H1 (cell line): ENCODE results near the gene PLXDC2. TPM values are rescaled to one million over a fixed set of nuclear protein-coding genes. Genes with fewer than 3 reads are reported as not detected.

ENCODE experiments used
- CTCF ChIA-PET: fragments of 300-600 bp; sonication (Branson Sonifier 250); formaldehyde crosslinking; loops from one replicate; lab custom pipeline; 2021; ENCODE audit not compliant: partially characterized antibody; lab: Charles Lee
- POLR2A ChIA-PET: fragments of 300-600 bp; sonication (Branson Sonifier 250); formaldehyde crosslinking; loops from one replicate; lab custom pipeline; 2021; ENCODE audit warnings: inconsistent platforms; ENCODE audit not compliant: partially characterized antibody; lab: Charles Lee
- DNase-seq, 2 experiments: peaks; one replicate each; pipeline versions ENCODE4 v3.0.0 to v3.0.0-alpha.2; 2010 to 2022; ENCODE audit warnings: low spot score in 2 of 2, low read depth in 1 of 2, mixed read lengths in 1 of 2
- FAIRE-seq: peaks from 2 replicates; lab custom pipeline; 2011; peaks lifted over from hg19 to GRCh38; lab: Jason Lieb, UNC
- H2AFZ ChIP-seq: 2 replicates; pipeline ENCODE4 v1.8.1; 2012; ENCODE audit warnings: low read length, inconsistent platforms
- H2AK5ac ChIP-seq: 2 replicates; pipeline ENCODE4 v1.6.1; 2013; ENCODE audit warnings: low read depth, low read length
- H2BK120ac ChIP-seq: replicated peaks from 2 replicates; pipeline ENCODE3; 2013; ENCODE audit warnings: low read depth, low read length, inconsistent platforms
- H2BK12ac ChIP-seq: 2 replicates; pipeline ENCODE4 v1.6.1; 2013; ENCODE audit warnings: low read depth, low read length
- H2BK15ac ChIP-seq: 2 replicates; pipeline ENCODE4 v1.6.1; 2013; ENCODE audit warnings: low read length
- H2BK20ac ChIP-seq: 2 replicates; pipeline ENCODE4 v1.6.1; 2013; ENCODE audit warnings: low read length
- H2BK5ac ChIP-seq: 2 replicates; pipeline ENCODE4 v1.6.1; 2013; ENCODE audit warnings: low read depth, low read length
- H3K14ac ChIP-seq: 2 replicates; pipeline ENCODE4 v1.6.1; 2013; ENCODE audit warnings: inconsistent platforms; ENCODE audit not compliant: insufficient read length
- H3K18ac ChIP-seq: 2 replicates; pipeline ENCODE4 v1.6.1; 2013; ENCODE audit warnings: low read length; ENCODE audit errors: extremely low read depth
- H3K23ac ChIP-seq: 2 replicates; pipeline ENCODE4 v1.6.1; 2013; ENCODE audit warnings: inconsistent platforms; ENCODE audit not compliant: insufficient read length
- H3K23me2 ChIP-seq: 2 replicates; pipeline ENCODE4 v1.6.1; 2013; ENCODE audit warnings: low read depth, low read length
- H3K27ac ChIP-seq: 2 replicates; pipeline ENCODE4 v1.6.1; 2011; ENCODE audit warnings: low read depth, low read length, inconsistent platforms
- H3K27me3 ChIP-seq, 4 experiments: replicated peaks in 1 of 4; 1 replicate in 1 of 4; 2 replicates in 3 of 4; pipeline versions ENCODE4 v1.6.1 to v1.8.1; 2011 to 2013; ENCODE audit warnings: low read length in 3 of 4, mild to moderate bottlenecking in 3 of 4, inconsistent platforms in 2 of 4, mixed read lengths in 2 of 4, moderate library complexity in 1 of 4; ENCODE audit not compliant: control insufficient read depth in 3 of 4, insufficient read depth in 3 of 4; ENCODE audit errors: extremely low read depth in 1 of 4
- H3K36me3 ChIP-seq, 4 experiments: 2 replicates each; pipeline versions ENCODE4 v1.6.1 to v1.8.1; 2011 to 2013; ENCODE audit warnings: mild to moderate bottlenecking in 4 of 4, low read length in 3 of 4, moderate library complexity in 2 of 4, control low read depth in 1 of 4, inconsistent platforms in 1 of 4; ENCODE audit not compliant: insufficient read depth in 4 of 4, control insufficient read depth in 2 of 4
- H3K4ac ChIP-seq: replicated peaks from 2 replicates; pipeline ENCODE3; 2013; ENCODE audit warnings: low read length, low read depth, mixed read lengths, inconsistent platforms; ENCODE audit not compliant: insufficient read length
- H3K4me1 ChIP-seq, 4 experiments: replicated peaks in 1 of 4; 1 replicate in 1 of 4; 2 replicates in 3 of 4; pipeline versions ENCODE4 v1.6.1 to v1.8.1; 2011 to 2013; ENCODE audit warnings: low read length in 3 of 4, inconsistent platforms in 2 of 4, mixed read lengths in 1 of 4; ENCODE audit not compliant: insufficient read depth in 4 of 4, control insufficient read depth in 3 of 4
- H3K4me2 ChIP-seq, 2 experiments: 2 replicates each; pipeline versions ENCODE4 v1.6.1 to v1.8.1; 2011 to 2013; ENCODE audit warnings: low read depth in 2 of 2, low read length in 2 of 2, control low read depth in 1 of 2, inconsistent platforms in 1 of 2, mild to moderate bottlenecking in 1 of 2; ENCODE audit not compliant: insufficient read depth in 1 of 2
- H3K4me3 ChIP-seq, 4 experiments: fragments of 200-600, 300-600 bp in 1 of 4; sonication (generic), shearing (Covaris generic), sonication (Bioruptor Twin) in 1 of 4; 2 replicates each; pipeline versions ENCODE4 v1.5.1 to v1.8.1; 2011 to 2016; ENCODE audit warnings: low read length in 4 of 4, low read depth in 3 of 4, control low read depth in 2 of 4, inconsistent platforms in 2 of 4, mild to moderate bottlenecking in 2 of 4, mixed read lengths in 1 of 4, moderate library complexity in 1 of 4; ENCODE audit not compliant: insufficient read depth in 2 of 4; ENCODE audit errors: extremely low read depth in 1 of 4
- H3K56ac ChIP-seq: replicated peaks from 2 replicates; pipeline ENCODE3; 2013; ENCODE audit warnings: low read depth, mild to moderate bottlenecking, mixed read lengths, low read length, inconsistent platforms; ENCODE audit not compliant: insufficient read length
- H3K79me1 ChIP-seq: 2 replicates; pipeline ENCODE4 v1.6.1; 2013; ENCODE audit warnings: low read depth, low read length, control low read depth
- H3K79me2 ChIP-seq, 2 experiments: 2 replicates each; pipeline versions ENCODE4 v1.6.1 to v1.8.1; 2012 to 2013; ENCODE audit warnings: low read length in 2 of 2, mild to moderate bottlenecking in 2 of 2, inconsistent platforms in 1 of 2; ENCODE audit not compliant: insufficient read depth in 2 of 2, control insufficient read depth in 1 of 2
- H3K9ac ChIP-seq, 4 experiments: replicated peaks in 1 of 4; 1 replicate in 1 of 4; 2 replicates in 3 of 4; pipeline versions ENCODE4 v1.6.1 to v1.8.1; 2011 to 2013; ENCODE audit warnings: low read depth in 3 of 4, low read length in 3 of 4, control low read depth in 2 of 4, mild to moderate bottlenecking in 2 of 4, moderate library complexity in 2 of 4, inconsistent platforms in 1 of 4; ENCODE audit errors: extremely low read depth in 1 of 4
- H3K9me3 ChIP-seq, 2 experiments: 2 replicates each; pipeline versions ENCODE4 v1.6.1 to v1.8.1; 2012 to 2013; ENCODE audit warnings: mild to moderate bottlenecking in 2 of 2, moderate library complexity in 2 of 2, control low read depth in 1 of 2, inconsistent platforms in 1 of 2, low read depth in 1 of 2, low read length in 1 of 2, mixed read lengths in 1 of 2; ENCODE audit not compliant: insufficient read depth in 2 of 2
- H4K20me1 ChIP-seq, 2 experiments: replicated peaks in 1 of 2; 2 replicates each; pipeline versions ENCODE3 to v1.8.1; 2011 to 2013; ENCODE audit warnings: inconsistent platforms in 2 of 2, low read length in 2 of 2, mild to moderate bottlenecking in 1 of 2; ENCODE audit not compliant: insufficient read depth in 2 of 2, control insufficient read depth in 1 of 2
- H4K5ac ChIP-seq: 2 replicates; pipeline ENCODE4 v1.6.1; 2013; ENCODE audit warnings: low read length, low read depth, mixed read lengths, inconsistent platforms; ENCODE audit not compliant: insufficient read length
- H4K8ac ChIP-seq: 2 replicates; pipeline ENCODE4 v1.8.0; 2013; ENCODE audit warnings: mild to moderate bottlenecking, moderate library complexity, low read length, inconsistent platforms; ENCODE audit not compliant: insufficient read depth; ENCODE audit errors: extremely low read depth
- H4K91ac ChIP-seq: replicated peaks from 2 replicates; pipeline ENCODE3; 2013; ENCODE audit warnings: low read length, mixed read lengths, inconsistent platforms; ENCODE audit not compliant: insufficient read length
- ASH2L ChIP-seq: fragments of 200-600, 300-600 bp; sonication (generic); IDR thresholded peaks from one replicate; pipeline ENCODE4 v1.7.1; 2017; ENCODE audit warnings: low read length
- BACH1 ChIP-seq: IDR thresholded peaks from 2 replicates; pipeline ENCODE4 v1.6.1; 2012; ENCODE audit warnings: low read length, improper control_type of control experiment
- BRCA1 ChIP-seq: IDR thresholded peaks from 2 replicates; pipeline ENCODE4 v1.6.1; 2012; ENCODE audit warnings: low read depth, low read length, improper control_type of control experiment
- CTBP2 ChIP-seq: IDR thresholded peaks from 2 replicates; pipeline ENCODE4 v1.7.0; 2011; ENCODE audit warnings: borderline replicate concordance, mild to moderate bottlenecking, moderate library complexity, mixed read lengths, low read length; ENCODE audit not compliant: insufficient read depth, insufficient read length
- FOSL1 ChIP-seq: IDR thresholded peaks from 2 replicates; pipeline ENCODE4 v1.6.1; 2011; ENCODE audit warnings: mild to moderate bottlenecking, low read depth, low read length, moderate library complexity; ENCODE audit not compliant: insufficient read depth
- GTF2F1 ChIP-seq: IDR thresholded peaks from 2 replicates; pipeline ENCODE4 v1.6.1; 2012; ENCODE audit warnings: low read depth, low read length, improper control_type of control experiment, borderline replicate concordance
- HDAC2 ChIP-seq, 2 experiments: fragments of 300-600 bp in 1 of 2; sonication (generic) in 1 of 2; IDR thresholded peaks; 2 replicates each; pipeline ENCODE4 v1.6.1; 2011 to 2012; ENCODE audit warnings: low read depth in 2 of 2, low read length in 2 of 2, mild to moderate bottlenecking in 2 of 2, moderate library complexity in 2 of 2, borderline replicate concordance in 1 of 2, inconsistent platforms in 1 of 2
- JUN ChIP-seq: IDR thresholded peaks from 2 replicates; pipeline ENCODE4 v1.6.1; 2011; ENCODE audit warnings: low read depth, mild to moderate bottlenecking, improper control_type of control experiment, low read length
- KDM4A ChIP-seq: IDR thresholded peaks from one replicate; pipeline ENCODE4 v1.7.1; 2012; ENCODE audit warnings: low read depth, mild to moderate bottlenecking, moderate library complexity, low read length, inconsistent platforms; ENCODE audit not compliant: severe bottlenecking
- MAX ChIP-seq: IDR thresholded peaks from 2 replicates; pipeline ENCODE4 v1.6.1; 2012; ENCODE audit warnings: inconsistent platforms
- SP1 ChIP-seq: IDR thresholded peaks from 2 replicates; pipeline ENCODE4 v1.6.1; 2011; ENCODE audit warnings: low read depth, low read length
- SRF ChIP-seq: IDR thresholded peaks from 2 replicates; pipeline ENCODE4 v1.6.1; 2011; ENCODE audit warnings: mild to moderate bottlenecking, low read depth, low read length, moderate library complexity
- SUZ12 ChIP-seq: fragments of 200-600 bp; sonication (generic); IDR thresholded peaks from 2 replicates; pipeline ENCODE4 v1.6.1; 2012; ENCODE audit warnings: mild to moderate bottlenecking, inconsistent platforms, low read length, moderate library complexity, mixed read lengths
- TAF1 ChIP-seq: IDR thresholded peaks from 2 replicates; pipeline ENCODE4 v1.6.1; 2011; ENCODE audit warnings: mild to moderate bottlenecking, low read depth, low read length
- TBP ChIP-seq: IDR thresholded peaks from 2 replicates; pipeline ENCODE4 v1.6.1; 2011; ENCODE audit warnings: low read depth, low read length, improper control_type of control experiment
- TEAD4 ChIP-seq: IDR thresholded peaks from 2 replicates; pipeline ENCODE4 v1.6.1; 2012; ENCODE audit warnings: low read depth, low read length, inconsistent platforms, mixed read lengths
- polyA plus RNA-seq, 7 experiments: library from polyadenylated mRNA; depleted of rRNA in 3 of 7; stranded (reverse) in 5 of 7; unstranded in 2 of 7; fragments of >200 nt in 5 of 7; fragments of 200-250 nt in 2 of 7; gene quantifications; 1 replicate in 5 of 7; 2 replicates in 1 of 7; 4 replicates in 1 of 7; pipeline versions ENCODE4 v1.2.1 to v1.2.3, GENCODE V29; 2011 to 2013; ENCODE audit warnings: missing spikeins in 2 of 7, mixed read lengths in 2 of 7
- total RNA-seq: library from RNA; stranded (reverse); fragmentation: NEBNext Ultra II Directional; extraction: Animal tissue kit (Norgen Biotek cat#: 25700); gene quantifications from 2 replicates; pipeline ENCODE4 v1.2.1, GENCODE V29; 2021

Gene PLXDC2
- total and polyA plus RNA-seq, 2 of the 8 experiments (the other 6 are each of a cell fraction or from before 2014, with no cell fraction given): 23.0 to 40.5 TPM

GRCh38 chr10:20142311-20142710 lies 326.1 kb downstream of the PLXDC2 start:
- Histone ChIP-seq H3K79me1 (no peaks in the 10 kb centered on the region; the same call in 1 of the 2 replicates), H2BK20ac (no peak overlapping the region), H2AK5ac (no peak overlapping the region), H3K9ac (no peak overlapping the region), H3K27me3 (no peaks in the 10 kb centered on the region), H3K23me2 (no peaks in the 10 kb centered on the region), H2BK15ac (no peak overlapping the region), H3K23ac (no peak overlapping the region), H2BK5ac (no peak overlapping the region), H4K5ac (no peak overlapping the region), H4K20me1 (no peaks in the 10 kb centered on the region), H2AFZ (no peak overlapping the region), H3K4ac (no peak overlapping the region), H4K8ac (no peak overlapping the region), H3K18ac (no peak overlapping the region), H3K36me3 (peaks cover 0 to 3% (median 1%) of the 10 kb centered on the region in 4 experiments; a peak in 3 of 8 replicates), H3K9me3 (no peaks in the 10 kb centered on the region), H3K4me3 (no peak overlapping the region), H2BK12ac (no peak overlapping the region), H3K56ac (no peak overlapping the region), H3K79me2 (no peaks in the 10 kb centered on the region; a peak in 1 of 4 replicates), H3K4me2 (no peak overlapping the region), H3K14ac (no peak overlapping the region), H2BK120ac (no peak overlapping the region), H4K91ac (no peak overlapping the region), H3K27ac (no peak overlapping the region), H3K4me1 (no peaks in the 10 kb centered on the region)
- FAIRE-seq (no peak), DNase-seq (no peak)
- ChIA-PET CTCF (interaction anchor here (0.6 to 0.9 kb wide), 4 partner anchors 10 to 146 kb away, joined by 3 to 4 read pairs (median 3); no protein-coding TSS in a partner anchor), POLR2A (no interaction called here)
- TF ChIP-seq TEAD4: no peak
- no peak for TF ChIP-seq GTF2F1
- no peak for TF ChIP-seq HDAC2 (IDR thresholded peaks at IDR 0.05; ENCODE audit: borderline replicate concordance in 1 of 2, low read depth in 2 of 2, low read length in 2 of 2)
- no peak for TF ChIP-seq SRF
- TF ChIP-seq ASH2L: no peak
- no peak for TF ChIP-seq BRCA1
- TF ChIP-seq CTBP2: no peak
- no peak for TF ChIP-seq TAF1
- TF ChIP-seq SP1: no peak
- TF ChIP-seq TBP: no peak
- no peak for TF ChIP-seq BACH1
- no peak for TF ChIP-seq KDM4A
- no peak for TF ChIP-seq JUN
- TF ChIP-seq FOSL1: no peak
- no peak for TF ChIP-seq MAX
- no peak for TF ChIP-seq SUZ12
